GM23338 (cell line): Measurements from ENCODE around the gene DRAM1. TPM values are rescaled to one million over a fixed set of nuclear protein-coding genes. Genes with fewer than 3 reads are reported as not detected.

ENCODE experiments used
- ATAC-seq: fragments of 200-7000 bp; cut with Tn5 transposase; 3 replicates; pipeline ENCODE4 v1.9.1; 2020
- DNase-seq: peaks from one replicate; pipeline ENCODE4 v3.0.0-alpha.2; 2015; ENCODE audit warnings: low spot score
- H2AFZ ChIP-seq: fragments of 200-600 bp; sonication (generic); 2 replicates; pipeline ENCODE4 v1.8.0; 2016; ENCODE audit warnings: antibody characterized with exemption, mild to moderate bottlenecking, moderate library complexity
- H3F3A ChIP-seq: fragments of 200-600 bp; sonication (generic); replicated peaks from 2 replicates; pipeline ENCODE4 v1.8.0; 2017; ENCODE audit warnings: antibody characterized with exemption, mixed run types, low read depth
- H3K27ac ChIP-seq: fragments of 200-600 bp; sonication (generic); 2 replicates; pipeline ENCODE4 v1.6.1; 2016; ENCODE audit warnings: low read depth
- H3K27me3 ChIP-seq: fragments of 200-600 bp; sonication (generic); 2 replicates; pipeline ENCODE4 v1.8.0; 2016; ENCODE audit warnings: mild to moderate bottlenecking, mixed run types, moderate library complexity; ENCODE audit not compliant: insufficient read depth
- H3K36me3 ChIP-seq: fragments of 200-600 bp; sonication (generic); 2 replicates; pipeline ENCODE4 v1.8.0; 2016; ENCODE audit warnings: mild to moderate bottlenecking; ENCODE audit not compliant: insufficient read depth
- H3K4me1 ChIP-seq: fragments of 200-600 bp; sonication (generic); 2 replicates; pipeline ENCODE4 v1.8.0; 2016; ENCODE audit warnings: mild to moderate bottlenecking, moderate library complexity; ENCODE audit not compliant: insufficient read depth
- H3K4me2 ChIP-seq: fragments of 200-600 bp; sonication (generic); 2 replicates; pipeline ENCODE4 v1.7.1; 2017; ENCODE audit warnings: mixed run types
- H3K4me3 ChIP-seq: fragments of 200-600 bp; sonication (generic); 2 replicates; pipeline ENCODE4 v1.6.1; 2016; ENCODE audit warnings: mixed run types
- H3K79me2 ChIP-seq: fragments of 200-600 bp; sonication (generic); replicated peaks from 2 replicates; pipeline ENCODE4 v1.8.0; 2017; ENCODE audit warnings: mild to moderate bottlenecking; ENCODE audit not compliant: insufficient read depth
- H3K9me2 ChIP-seq: fragments of 200-600 bp; sonication (generic); 2 replicates; pipeline ENCODE4 v1.8.0; 2017; ENCODE audit not compliant: insufficient read depth
- H4K20me1 ChIP-seq: fragments of 200-600 bp; sonication (generic); replicated peaks from 2 replicates; pipeline ENCODE4 v1.8.0; 2017; ENCODE audit warnings: mild to moderate bottlenecking; ENCODE audit not compliant: insufficient read depth
- H3K27ac Mint-ChIP-seq: 2 replicates; pipeline ENCODE4 v1.8.0; 2020; ENCODE audit warnings: inconsistent platforms, mild to moderate bottlenecking, moderate library complexity, mixed read lengths
- H3K27me3 Mint-ChIP-seq: 3 replicates; pipeline ENCODE4 v1.8.0; 2022; ENCODE audit warnings: low read depth, mild to moderate bottlenecking, moderate library complexity, mixed read lengths, inconsistent platforms; ENCODE audit not compliant: insufficient read depth, poor library complexity
- H3K36me3 Mint-ChIP-seq: 3 replicates; pipeline ENCODE4 v1.8.0; 2021; ENCODE audit warnings: low read depth, mild to moderate bottlenecking, inconsistent platforms, moderate library complexity, mixed read lengths
- H3K4me1 Mint-ChIP-seq: 3 replicates; pipeline ENCODE4 v1.8.0; 2020; ENCODE audit warnings: mild to moderate bottlenecking, inconsistent platforms, mixed read lengths
- H3K4me3 Mint-ChIP-seq: 3 replicates; pipeline ENCODE4 v1.8.0; 2021; ENCODE audit warnings: moderate library complexity, mild to moderate bottlenecking, inconsistent platforms, mixed read lengths
- H3K9me3 Mint-ChIP-seq: 3 replicates; pipeline ENCODE4 v1.8.0; 2020; ENCODE audit warnings: moderate library complexity, mild to moderate bottlenecking, inconsistent platforms, mixed read lengths
- EZH2 ChIP-seq: fragments of 200-600 bp; sonication (generic); IDR thresholded peaks from one replicate; pipeline ENCODE4 v1.8.0; 2017; ENCODE audit warnings: antibody characterized with exemption, mild to moderate bottlenecking, low read depth; ENCODE audit not compliant: unreplicated experiment
- EZH2phosphoT487 ChIP-seq: fragments of 200-600 bp; sonication (generic); IDR thresholded peaks from one replicate; pipeline ENCODE4 v1.8.1; 2018; ENCODE audit warnings: antibody characterized with exemption; ENCODE audit not compliant: unreplicated experiment
- JUNB ChIP-seq: IDR thresholded peaks from one replicate; pipeline ENCODE4 v1.6.1; 2016; ENCODE audit warnings: antibody characterized with exemption; ENCODE audit not compliant: unreplicated experiment
- POLR2AphosphoS5 ChIP-seq: IDR thresholded peaks from 2 replicates; pipeline ENCODE4 v1.6.1; 2016; ENCODE audit warnings: antibody characterized with exemption, low read depth
- REST ChIP-seq: IDR thresholded peaks from one replicate; pipeline ENCODE4 v1.6.1; 2018; ENCODE audit warnings: antibody characterized with exemption; ENCODE audit not compliant: unreplicated experiment
- polyA plus RNA-seq: library from polyadenylated mRNA; unstranded; fragments of >200 nt; fragmentation: Nextera tagmentation; extraction: Ambion mirVana; gene quantifications from 2 replicates; pipeline ENCODE4 v1.2.1, GENCODE V29; 2016
- total RNA-seq: library from RNA; depleted of rRNA; stranded (reverse); fragments of >200 nt; shearing (Covaris generic); gene quantifications from 2 replicates; pipeline ENCODE4 v1.2.3, GENCODE V29; 2014
- TF ChIP-seq, protein P1 (sequence below): fragments of 250-450 bp; sonication (Bioruptor Pico); IDR thresholded peaks from 2 replicates; pipeline ENCODE4 v1.5.0; 2020; ENCODE audit warnings: mild to moderate bottlenecking, moderate library complexity
- TF ChIP-seq, protein P2 (sequence below), 2 experiments: fragments of 200-600 bp in 1 of 2; sonication (generic) in 1 of 2; conservative IDR thresholded peaks; 2 replicates each; pipeline versions ENCODE4 v1.5.1 to v1.6.1; 2016 to 2017; ENCODE audit warnings: antibody characterized with exemption in 2 of 2, low read depth in 2 of 2, mild to moderate bottlenecking in 2 of 2, moderate library complexity in 1 of 2

The DRAM1 gene
- total and polyA plus RNA-seq, 2 experiments from 2014 or later: 5.7 to 8.5 TPM

GRCh38 chr12:101939856-101940265 lies 62.5 kb downstream of the DRAM1 start:
- H3K27ac ChIP-seq: no peak overlapping the region
- no peaks in the 10 kb centered on the region for H3K27me3 Mint-ChIP-seq
- H3K4me1 Mint-ChIP-seq: peaks cover 20% of the 10 kb centered on the region; the same call in 2 of the 3 replicates

GRCh38 chr12:101940400-101940950 lies 63.1 kb downstream of the DRAM1 start:
- H3K4me3 ChIP-seq: no peak overlapping the region
- H3F3A ChIP-seq: no peaks in the 10 kb centered on the region
- H3K79me2 ChIP-seq: no peaks in the 10 kb centered on the region
- Mint-ChIP-seq H3K4me1 (peaks cover 20% of the 10 kb centered on the region; the same call in 2 of the 3 replicates), H3K27me3 (no peaks in the 10 kb centered on the region), H3K4me3 (no peak overlapping the region), H3K36me3 (no peaks in the 10 kb centered on the region), H3K9me3 (no peaks in the 10 kb centered on the region), H3K27ac (0 out of 2 replicates have a peak overlapping the region, but pooled peaks have one; percentile 23)
- DNase-seq: no peak
- H3K27ac ChIP-seq: no peak overlapping the region
- peaks cover 3% of the 10 kb centered on the region; the same call in 1 of the 2 replicates for H3K4me1 ChIP-seq
- no peak for ATAC-seq
- no peaks in the 10 kb centered on the region for H4K20me1 ChIP-seq
- no peak overlapping the region; the same call in 1 of the 2 replicates for H3K4me2 ChIP-seq
- H2AFZ ChIP-seq: peak overlapping the region; percentile 78; the same call in 1 of the 2 replicates
- no peaks in the 10 kb centered on the region for H3K9me2 ChIP-seq
- H3K36me3 ChIP-seq: no peaks in the 10 kb centered on the region
- no peaks in the 10 kb centered on the region for H3K27me3 ChIP-seq
- TF ChIP-seq JUNB (no peak), EZH2 (no peak), REST (no peak), EZH2phosphoT487 (no peak), POLR2AphosphoS5 (no peak)
- TF ChIP-seq, protein P1, sequence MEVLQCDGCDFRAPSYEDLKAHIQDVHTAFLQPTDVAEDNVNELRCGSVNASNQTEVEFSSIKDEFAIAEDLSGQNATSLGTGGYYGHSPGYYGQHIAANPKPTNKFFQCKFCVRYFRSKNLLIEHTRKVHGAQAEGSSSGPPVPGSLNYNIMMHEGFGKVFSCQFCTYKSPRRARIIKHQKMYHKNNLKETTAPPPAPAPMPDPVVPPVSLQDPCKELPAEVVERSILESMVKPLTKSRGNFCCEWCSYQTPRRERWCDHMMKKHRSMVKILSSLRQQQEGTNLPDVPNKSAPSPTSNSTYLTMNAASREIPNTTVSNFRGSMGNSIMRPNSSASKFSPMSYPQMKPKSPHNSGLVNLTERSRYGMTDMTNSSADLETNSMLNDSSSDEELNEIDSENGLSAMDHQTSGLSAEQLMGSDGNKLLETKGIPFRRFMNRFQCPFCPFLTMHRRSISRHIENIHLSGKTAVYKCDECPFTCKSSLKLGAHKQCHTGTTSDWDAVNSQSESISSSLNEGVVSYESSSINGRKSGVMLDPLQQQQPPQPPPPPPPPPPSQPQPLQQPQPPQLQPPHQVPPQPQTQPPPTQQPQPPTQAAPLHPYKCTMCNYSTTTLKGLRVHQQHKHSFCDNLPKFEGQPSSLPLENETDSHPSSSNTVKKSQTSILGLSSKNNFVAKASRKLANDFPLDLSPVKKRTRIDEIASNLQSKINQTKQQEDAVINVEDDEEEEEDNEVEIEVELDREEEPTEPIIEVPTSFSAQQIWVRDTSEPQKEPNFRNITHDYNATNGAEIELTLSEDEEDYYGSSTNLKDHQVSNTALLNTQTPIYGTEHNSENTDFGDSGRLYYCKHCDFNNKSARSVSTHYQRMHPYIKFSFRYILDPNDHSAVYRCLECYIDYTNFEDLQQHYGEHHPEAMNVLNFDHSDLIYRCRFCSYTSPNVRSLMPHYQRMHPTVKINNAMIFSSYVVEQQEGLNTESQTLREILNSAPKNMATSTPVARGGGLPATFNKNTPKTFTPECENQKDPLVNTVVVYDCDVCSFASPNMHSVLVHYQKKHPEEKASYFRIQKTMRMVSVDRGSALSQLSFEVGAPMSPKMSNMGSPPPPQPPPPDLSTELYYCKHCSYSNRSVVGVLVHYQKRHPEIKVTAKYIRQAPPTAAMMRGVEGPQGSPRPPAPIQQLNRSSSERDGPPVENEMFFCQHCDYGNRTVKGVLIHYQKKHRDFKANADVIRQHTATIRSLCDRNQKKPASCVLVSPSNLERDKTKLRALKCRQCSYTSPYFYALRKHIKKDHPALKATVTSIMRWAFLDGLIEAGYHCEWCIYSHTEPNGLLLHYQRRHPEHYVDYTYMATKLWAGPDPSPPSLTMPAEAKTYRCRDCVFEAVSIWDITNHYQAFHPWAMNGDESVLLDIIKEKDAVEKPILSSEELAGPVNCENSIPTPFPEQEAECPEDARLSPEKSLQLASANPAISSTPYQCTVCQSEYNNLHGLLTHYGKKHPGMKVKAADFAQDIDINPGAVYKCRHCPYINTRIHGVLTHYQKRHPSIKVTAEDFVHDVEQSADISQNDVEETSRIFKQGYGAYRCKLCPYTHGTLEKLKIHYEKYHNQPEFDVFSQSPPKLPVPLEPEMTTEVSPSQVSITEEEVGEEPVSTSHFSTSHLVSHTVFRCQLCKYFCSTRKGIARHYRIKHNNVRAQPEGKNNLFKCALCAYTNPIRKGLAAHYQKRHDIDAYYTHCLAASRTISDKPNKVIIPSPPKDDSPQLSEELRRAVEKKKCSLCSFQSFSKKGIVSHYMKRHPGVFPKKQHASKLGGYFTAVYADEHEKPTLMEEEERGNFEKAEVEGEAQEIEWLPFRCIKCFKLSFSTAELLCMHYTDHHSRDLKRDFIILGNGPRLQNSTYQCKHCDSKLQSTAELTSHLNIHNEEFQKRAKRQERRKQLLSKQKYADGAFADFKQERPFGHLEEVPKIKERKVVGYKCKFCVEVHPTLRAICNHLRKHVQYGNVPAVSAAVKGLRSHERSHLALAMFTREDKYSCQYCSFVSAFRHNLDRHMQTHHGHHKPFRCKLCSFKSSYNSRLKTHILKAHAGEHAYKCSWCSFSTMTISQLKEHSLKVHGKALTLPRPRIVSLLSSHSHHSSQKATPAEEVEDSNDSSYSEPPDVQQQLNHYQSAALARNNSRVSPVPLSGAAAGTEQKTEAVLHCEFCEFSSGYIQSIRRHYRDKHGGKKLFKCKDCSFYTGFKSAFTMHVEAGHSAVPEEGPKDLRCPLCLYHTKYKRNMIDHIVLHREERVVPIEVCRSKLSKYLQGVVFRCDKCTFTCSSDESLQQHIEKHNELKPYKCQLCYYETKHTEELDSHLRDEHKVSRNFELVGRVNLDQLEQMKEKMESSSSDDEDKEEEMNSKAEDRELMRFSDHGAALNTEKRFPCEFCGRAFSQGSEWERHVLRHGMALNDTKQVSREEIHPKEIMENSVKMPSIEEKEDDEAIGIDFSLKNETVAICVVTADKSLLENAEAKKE: no peak

More at GRCh38 chr12:101939856-101940265, 62.5 kb downstream of the DRAM1 start:
- H3K4me3 Mint-ChIP-seq: no peak overlapping the region
- peak; percentile 89 for ATAC-seq
- no peaks in the 10 kb centered on the region for H3K9me3 Mint-ChIP-seq
- H3K27me3 ChIP-seq: no peaks in the 10 kb centered on the region
- no peaks in the 10 kb centered on the region for H3K9me2 ChIP-seq
- H3K27ac Mint-ChIP-seq: no peak overlapping the region
- H3K4me3 ChIP-seq: no peak overlapping the region
- H3K36me3 ChIP-seq: no peaks in the 10 kb centered on the region
- peaks cover 3% of the 10 kb centered on the region; the same call in 1 of the 2 replicates for H3K4me1 ChIP-seq
- H3K4me2 ChIP-seq: no peak overlapping the region; the same call in 1 of the 2 replicates
- no peaks in the 10 kb centered on the region for H4K20me1 ChIP-seq
- no peaks in the 10 kb centered on the region for H3F3A ChIP-seq
- DNase-seq: peak; percentile 90
- 0 out of 2 replicates have a peak overlapping the region, but pooled peaks have one; percentile 1 for H2AFZ ChIP-seq
- no peak for TF ChIP-seq EZH2phosphoT487
- TF ChIP-seq, protein P2, sequence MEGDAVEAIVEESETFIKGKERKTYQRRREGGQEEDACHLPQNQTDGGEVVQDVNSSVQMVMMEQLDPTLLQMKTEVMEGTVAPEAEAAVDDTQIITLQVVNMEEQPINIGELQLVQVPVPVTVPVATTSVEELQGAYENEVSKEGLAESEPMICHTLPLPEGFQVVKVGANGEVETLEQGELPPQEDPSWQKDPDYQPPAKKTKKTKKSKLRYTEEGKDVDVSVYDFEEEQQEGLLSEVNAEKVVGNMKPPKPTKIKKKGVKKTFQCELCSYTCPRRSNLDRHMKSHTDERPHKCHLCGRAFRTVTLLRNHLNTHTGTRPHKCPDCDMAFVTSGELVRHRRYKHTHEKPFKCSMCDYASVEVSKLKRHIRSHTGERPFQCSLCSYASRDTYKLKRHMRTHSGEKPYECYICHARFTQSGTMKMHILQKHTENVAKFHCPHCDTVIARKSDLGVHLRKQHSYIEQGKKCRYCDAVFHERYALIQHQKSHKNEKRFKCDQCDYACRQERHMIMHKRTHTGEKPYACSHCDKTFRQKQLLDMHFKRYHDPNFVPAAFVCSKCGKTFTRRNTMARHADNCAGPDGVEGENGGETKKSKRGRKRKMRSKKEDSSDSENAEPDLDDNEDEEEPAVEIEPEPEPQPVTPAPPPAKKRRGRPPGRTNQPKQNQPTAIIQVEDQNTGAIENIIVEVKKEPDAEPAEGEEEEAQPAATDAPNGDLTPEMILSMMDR (conservative IDR thresholded peaks at IDR 0.05; ENCODE audit: low read depth in 2 of 2): peak; percentile 92 to 95; a peak in 3 of 4 replicates
- no peaks in the 10 kb centered on the region for H3K36me3 Mint-ChIP-seq
- H3K79me2 ChIP-seq: no peaks in the 10 kb centered on the region
